AG08395 (cell line): ENCODE measurements around the gene CDC37L1.

ENCODE experiments used
- DNase-seq: peaks from one replicate; pipeline ENCODE4 v3.0.0; 2012; ENCODE audit warnings: mixed read lengths, low spot score

The CDC37L1 gene

DNA sequence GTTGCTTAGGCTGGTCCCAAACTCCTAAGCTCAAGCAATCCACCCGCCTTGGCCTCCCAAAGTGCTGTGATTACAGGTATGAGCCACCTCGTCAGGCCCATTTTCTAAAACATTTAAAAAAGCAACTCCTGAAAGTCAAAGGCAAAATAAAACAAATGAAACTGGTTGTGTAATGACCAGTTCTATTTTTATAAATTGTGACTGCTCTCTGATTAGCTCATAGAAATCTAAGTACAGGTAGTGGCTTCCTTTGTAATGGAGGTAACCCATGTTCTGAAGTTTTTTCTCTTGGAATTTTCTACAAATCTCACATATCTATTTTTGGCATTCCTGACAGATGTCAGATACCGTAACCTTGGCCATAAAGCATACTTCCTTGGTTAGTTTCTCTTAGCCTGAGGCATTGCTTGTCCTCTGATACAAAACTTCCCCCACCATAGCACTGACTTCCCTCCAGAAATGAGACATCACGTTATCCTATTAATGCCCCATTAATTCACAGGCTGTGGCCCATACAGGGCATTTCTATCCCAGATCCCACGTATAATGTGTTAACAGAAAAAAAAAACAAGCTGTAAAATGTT lies 75.7 kb downstream of the CDC37L1 start:
- DNase-seq, result no peak

DNA sequence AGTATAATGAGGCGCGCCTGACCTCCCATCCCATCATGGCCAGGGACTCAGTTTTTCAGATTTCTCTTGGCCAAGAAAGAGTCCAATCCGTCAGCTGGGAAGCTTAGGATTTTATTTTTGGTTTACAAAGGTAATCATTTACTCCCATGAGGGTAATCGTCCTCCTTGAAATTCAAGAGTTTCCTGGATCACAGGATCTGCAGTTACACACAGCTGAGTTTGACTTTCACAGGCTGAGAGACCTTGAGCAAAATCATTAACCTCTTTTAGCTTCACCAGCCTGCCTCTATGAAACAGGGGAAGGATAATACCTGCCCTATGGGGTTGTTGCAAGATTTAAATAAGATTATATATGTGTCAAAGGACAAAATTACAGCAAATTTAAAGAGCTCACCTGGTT lies 77.1 kb downstream of the CDC37L1 start:
- DNase-seq, result no peak
